Astrocyte (in vitro differentiated cells and primary cell): Measurements from ENCODE around the gene MRPS23.

Source experiments
- EZH2 ChIP-seq: IDR thresholded peaks from 2 replicates; pipeline ENCODE4 v1.6.1; 2012; ENCODE audit warnings: mild to moderate bottlenecking, low read length, inconsistent platforms; ENCODE audit not compliant: insufficient read depth
- TF ChIP-seq, protein P1 (sequence below): IDR thresholded peaks from 2 replicates; pipeline ENCODE4 v1.5.1; 2011; ENCODE audit warnings: low read depth, mild to moderate bottlenecking, inconsistent platforms, low read length, moderate library complexity; ENCODE audit not compliant: insufficient read depth

DNA sequence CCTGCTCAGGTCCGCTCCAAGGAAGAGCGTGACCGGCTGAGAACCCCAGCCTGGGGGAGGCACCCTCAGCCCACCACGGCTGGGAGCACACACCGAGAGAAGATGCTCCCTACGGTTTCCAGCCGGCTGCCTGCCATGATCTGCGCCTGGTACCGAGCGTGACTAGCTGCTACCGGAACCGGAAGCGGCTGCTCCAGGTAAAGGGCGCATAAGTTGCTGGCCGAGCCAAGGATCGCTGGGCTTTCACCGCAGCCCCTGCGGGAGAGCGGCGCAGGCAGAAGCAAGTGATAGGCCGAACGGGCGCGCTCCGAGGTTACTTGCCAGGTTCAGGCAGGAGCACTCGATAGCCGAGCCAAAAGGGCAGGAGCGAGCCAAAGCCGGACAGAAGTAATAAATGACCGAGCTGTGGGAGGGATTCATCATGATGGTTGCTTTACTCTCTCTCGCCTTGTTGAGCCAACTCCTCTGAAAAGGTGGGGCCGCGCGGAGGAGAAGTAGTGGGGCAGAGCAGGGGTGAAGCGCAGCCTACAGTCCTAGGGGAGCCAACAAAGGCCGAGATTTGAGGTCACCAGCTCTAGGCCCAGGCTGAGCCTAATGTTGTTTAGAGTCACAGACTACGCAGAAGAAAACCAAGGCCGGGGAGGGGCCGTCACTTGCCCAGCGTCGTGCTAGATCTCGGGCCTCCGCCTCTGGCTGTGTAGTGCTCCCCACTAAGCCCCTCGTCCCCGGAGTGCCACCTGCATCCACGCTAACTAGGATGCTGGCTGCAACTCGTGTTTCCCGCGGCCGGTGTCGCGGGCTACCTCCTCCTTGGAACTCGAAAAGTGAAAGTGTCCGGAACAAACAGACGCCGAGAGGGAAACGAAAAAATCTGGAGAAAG is at the start of gene MRPS23:
- TF ChIP-seq, protein P1, sequence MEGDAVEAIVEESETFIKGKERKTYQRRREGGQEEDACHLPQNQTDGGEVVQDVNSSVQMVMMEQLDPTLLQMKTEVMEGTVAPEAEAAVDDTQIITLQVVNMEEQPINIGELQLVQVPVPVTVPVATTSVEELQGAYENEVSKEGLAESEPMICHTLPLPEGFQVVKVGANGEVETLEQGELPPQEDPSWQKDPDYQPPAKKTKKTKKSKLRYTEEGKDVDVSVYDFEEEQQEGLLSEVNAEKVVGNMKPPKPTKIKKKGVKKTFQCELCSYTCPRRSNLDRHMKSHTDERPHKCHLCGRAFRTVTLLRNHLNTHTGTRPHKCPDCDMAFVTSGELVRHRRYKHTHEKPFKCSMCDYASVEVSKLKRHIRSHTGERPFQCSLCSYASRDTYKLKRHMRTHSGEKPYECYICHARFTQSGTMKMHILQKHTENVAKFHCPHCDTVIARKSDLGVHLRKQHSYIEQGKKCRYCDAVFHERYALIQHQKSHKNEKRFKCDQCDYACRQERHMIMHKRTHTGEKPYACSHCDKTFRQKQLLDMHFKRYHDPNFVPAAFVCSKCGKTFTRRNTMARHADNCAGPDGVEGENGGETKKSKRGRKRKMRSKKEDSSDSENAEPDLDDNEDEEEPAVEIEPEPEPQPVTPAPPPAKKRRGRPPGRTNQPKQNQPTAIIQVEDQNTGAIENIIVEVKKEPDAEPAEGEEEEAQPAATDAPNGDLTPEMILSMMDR = no peak
- no peak for TF ChIP-seq EZH2
